HG03442 (cell line): Measurements from ENCODE around the gene OR56A3.

ENCODE experiments used
- ATAC-seq: cut with Tn5 transposase; IDR thresholded peaks from one replicate; pipeline ENCODE4 v1.9.1; 2021; ENCODE audit warnings: mild to moderate bottlenecking, moderate library complexity; ENCODE audit not compliant: unreplicated experiment

OR56A3 gene

GRCh38 chr11:5968394-5968793 lies 26.3 kb downstream of the OR56A3 start, which contains the start of gene OR56A5:
OR56A5 (minus strand) TSS chr11:5968494; CDS start chr11:5968494, 0 bp downstream.
- no peak for ATAC-seq

DNA sequence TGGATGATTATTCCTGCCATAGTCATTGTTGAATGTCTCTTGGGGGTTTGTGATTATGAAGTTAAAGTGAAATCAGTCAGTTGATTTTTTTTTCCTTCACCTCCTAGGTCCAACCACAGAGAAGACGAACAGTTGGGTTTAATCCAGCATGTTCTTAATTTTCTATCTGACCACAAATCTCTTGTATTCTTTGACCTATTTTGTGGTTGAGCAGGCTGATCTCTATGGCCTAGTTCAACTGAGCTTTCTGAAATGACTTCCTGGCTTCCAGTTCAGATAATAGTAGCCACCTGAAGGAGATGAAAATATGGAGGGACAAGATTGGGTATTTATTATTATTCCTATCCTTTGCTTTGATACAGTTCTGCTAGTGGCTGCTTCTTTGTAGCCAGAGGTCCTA lies 31.5 kb downstream of the OR56A3 start:
- ATAC-seq = no peak

GRCh38 chr11:5983443-5983842 lies 41.4 kb downstream of the OR56A3 start:
- ATAC-seq = no peak

DNA sequence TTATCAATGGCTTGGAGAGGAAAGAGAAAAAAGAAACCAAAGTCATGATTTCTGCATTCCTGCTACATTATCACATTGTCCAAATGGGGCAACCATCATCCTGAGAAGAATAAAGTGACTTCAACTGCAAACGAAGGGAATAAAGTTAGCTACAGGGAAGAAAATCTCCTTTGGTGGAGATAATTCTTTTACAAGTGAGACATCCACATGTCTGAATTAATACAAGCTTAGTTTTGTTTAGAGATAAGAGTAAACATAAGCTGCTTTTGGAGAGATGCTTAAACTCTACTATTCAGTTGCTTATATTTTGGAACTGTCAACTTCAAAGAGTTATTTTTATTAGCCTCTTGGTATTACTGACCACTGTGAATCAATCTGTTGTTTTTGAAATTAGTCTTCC lies 44.8 kb downstream of the OR56A3 start, which contains the start of gene OR52L1:
Gene OR52L1 (minus strand): TSS at position 101 of the 400 bp plus-strand sequence. CDS start 55 bp downstream, at position 46.
- no peak for ATAC-seq

GRCh38 chr11:5989203-5989602 lies 47.2 kb downstream of the OR56A3 start:
- ATAC-seq = no peak

- ATAC-seq = no peak
Observed at GRCh38 chr11:5992150-5992549, 50.1 kb downstream of the OR56A3 start.

DNA sequence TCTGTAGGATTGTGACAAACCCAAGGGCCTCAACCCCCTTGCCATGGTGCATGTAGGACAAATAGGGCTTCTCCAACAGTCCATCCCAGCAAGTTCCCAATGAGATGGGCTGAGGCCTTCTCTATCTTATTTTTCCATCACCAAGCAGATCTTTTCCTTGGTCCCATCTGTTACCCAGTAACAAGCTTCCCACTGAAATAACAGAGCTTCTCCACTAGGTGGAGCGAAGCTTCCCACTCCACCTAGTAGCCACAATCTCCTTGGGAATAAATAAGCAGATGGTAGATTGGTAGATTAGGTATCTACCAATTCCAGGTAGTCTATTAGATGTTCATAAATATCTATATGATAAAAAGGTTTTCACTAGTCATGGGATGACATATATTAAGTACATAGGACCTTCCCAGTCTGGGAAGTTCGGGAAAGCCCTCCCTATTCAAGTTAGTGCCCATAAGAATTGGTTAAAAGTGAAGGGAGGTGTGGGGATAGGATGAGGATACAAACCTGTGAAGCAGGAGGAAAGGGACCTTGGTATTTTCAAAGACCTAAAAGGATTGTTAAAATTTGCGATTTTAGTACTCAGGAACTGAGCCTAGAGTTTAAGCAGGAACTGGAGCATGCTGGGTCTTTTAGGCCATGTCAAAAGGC lies 50.7 kb downstream of the OR56A3 start:
- ATAC-seq = no peak

DNA sequence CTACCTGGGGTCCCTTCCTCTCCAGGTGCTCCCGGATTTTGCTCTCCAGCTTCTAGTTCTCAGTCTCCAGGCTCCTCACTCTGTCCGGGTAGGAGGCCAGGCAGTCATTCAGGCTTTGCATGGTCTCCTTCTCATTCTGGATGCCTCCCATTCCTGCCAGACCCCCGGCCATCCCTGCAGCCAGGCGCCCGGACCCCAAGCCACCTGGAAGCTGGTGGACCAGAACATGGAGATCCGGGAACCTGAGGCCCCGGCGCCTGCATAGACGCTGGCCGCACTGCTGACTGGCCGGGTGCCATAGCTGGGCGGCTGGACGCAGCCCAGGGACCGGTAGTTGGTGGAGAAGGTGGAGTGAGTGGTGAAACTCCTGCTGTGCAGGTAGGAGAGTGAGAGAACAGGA lies 52.7 kb downstream of the OR56A3 start:
- no peak for ATAC-seq
